GM21515 (cell line): Measurements from ENCODE around the gene CCNF.
"Not testable (repeated sequence)": the region's sequence is repeated elsewhere in the genome, so short reads cannot be mapped to it uniquely, and the experiment has no call there.

Experiments used
- ATAC-seq: cut with Tn5 transposase; IDR thresholded peaks from one replicate; pipeline ENCODE4 v1.9.1; 2021; ENCODE audit not compliant: unreplicated experiment

CCNF gene

GRCh38 chr16:2429034-2429770, at the start of gene CCNF:
CCNF (plus strand) TSS chr16:2429447; CDS start chr16:2429482, 35 bp downstream.
- peak; percentile 76 for ATAC-seq

- ATAC-seq: no peak
Observed at GRCh38 chr16:2383501-2383900, 45.7 kb upstream of the CCNF start.

- no peak for ATAC-seq
Observed at GRCh38 chr16:2384426-2384825, 44.8 kb upstream of the CCNF start.

- no peak for ATAC-seq
Observed at GRCh38 chr16:2385190-2385836, 43.9 kb upstream of the CCNF start.

GRCh38 chr16:2385982-2386381, 43.3 kb upstream of the CCNF start:
- not testable (repeated sequence) for ATAC-seq

- ATAC-seq: no peak
Observed at GRCh38 chr16:2386990-2387389, 42.3 kb upstream of the CCNF start.

- ATAC-seq: no peak
Observed at GRCh38 chr16:2388139-2388874, 40.9 kb upstream of the CCNF start.

GRCh38 chr16:2388875-2389433, 40.3 kb upstream of the CCNF start:
- no peak for ATAC-seq

- ATAC-seq: no peak
Observed at GRCh38 chr16:2392025-2392424, 37.2 kb upstream of the CCNF start.

GRCh38 chr16:2398520-2398919, 30.7 kb upstream of the CCNF start:
- ATAC-seq: no peak

- ATAC-seq: no peak
Observed at GRCh38 chr16:2404099-2404498, 25.1 kb upstream of the CCNF start.

GRCh38 chr16:2415085-2415484, 14.2 kb upstream of the CCNF start:
- ATAC-seq: no peak

- ATAC-seq: no peak
Observed at GRCh38 chr16:2420035-2420434, 9.2 kb upstream of the CCNF start.

- no peak for ATAC-seq
Observed at GRCh38 chr16:2422123-2422867, 7.0 kb upstream of the CCNF start.

GRCh38 chr16:2424061-2425007, 4.9 kb upstream of the CCNF start:
- no peak for ATAC-seq

GRCh38 chr16:2425008-2425518, 4.2 kb upstream of the CCNF start:
- ATAC-seq: no peak

GRCh38 chr16:2425825-2426430, 3.3 kb upstream of the CCNF start:
- no peak for ATAC-seq

- ATAC-seq: no peak
Observed at GRCh38 chr16:2426941-2427361, 2.3 kb upstream of the CCNF start.

- no peak for ATAC-seq
Observed at GRCh38 chr16:2427526-2427925, 1.7 kb upstream of the CCNF start.
